HepG2 (cell line): ENCODE measurements around the gene MAST1. TPM values are rescaled to one million over a fixed set of nuclear protein-coding genes. Genes with fewer than 3 reads are reported as not detected.

Experiments used
- ASH2L ChIP-seq: fragments of 300-600, 200-600 bp; sonication (generic); IDR thresholded peaks from 2 replicates; pipeline ENCODE4 v1.7.0; 2017; ENCODE audit warnings: low read depth, mild to moderate bottlenecking, moderate library complexity, mixed read lengths, low read length; ENCODE audit not compliant: insufficient read length
- ATF2 ChIP-seq: sonication (generic); formaldehyde crosslinking; IDR thresholded peaks from 2 replicates; pipeline ENCODE4 v1.4.0; 2020; ENCODE audit warnings: missing genetic modification reagents
- ATM ChIP-seq: fragments of 450-650 bp; IDR thresholded peaks from 2 replicates; pipeline ENCODE4 v1.7.1; 2017; ENCODE audit warnings: mild to moderate bottlenecking, borderline replicate concordance
- CERS6 ChIP-seq: sonication (generic); formaldehyde crosslinking; IDR thresholded peaks from 2 replicates; pipeline ENCODE4 v1.5.0; 2020; ENCODE audit warnings: missing genetic modification reagents
- HNRNPUL1 ChIP-seq: fragments of 200-400 bp; formaldehyde crosslinking; IDR thresholded peaks from 2 replicates; pipeline ENCODE4 v1.6.1; 2017; ENCODE audit warnings: low read depth, mild to moderate bottlenecking, low read length, moderate library complexity
- HOXD1 ChIP-seq: sonication (generic); formaldehyde crosslinking; IDR thresholded peaks from 2 replicates; pipeline ENCODE4 v1.5.0; 2020; ENCODE audit warnings: missing genetic modification reagents
- MED13 ChIP-seq: sonication (generic); formaldehyde crosslinking; IDR thresholded peaks from 2 replicates; pipeline ENCODE4 v1.5.0; 2020; ENCODE audit warnings: missing genetic modification reagents
- MYPOP ChIP-seq: sonication (generic); formaldehyde crosslinking; IDR thresholded peaks from 2 replicates; pipeline ENCODE4 v1.8.1; 2023; ENCODE audit warnings: mild to moderate bottlenecking, moderate library complexity, missing genetic modification reagents
- NR0B2 ChIP-seq: sonication (generic); formaldehyde crosslinking; IDR thresholded peaks from 2 replicates; pipeline ENCODE4 v1.4.0; 2020; ENCODE audit warnings: mild to moderate bottlenecking, missing genetic modification reagents
- PATZ1 ChIP-seq: sonication (generic); formaldehyde crosslinking; IDR thresholded peaks from 2 replicates; pipeline ENCODE4 v1.4.0; 2020; ENCODE audit warnings: missing genetic modification reagents
- POLR2AphosphoS5 ChIP-seq: IDR thresholded peaks from 2 replicates; pipeline ENCODE4 v1.6.1; 2012; ENCODE audit warnings: low read depth, low read length
- ZFX ChIP-seq: sonication (generic); formaldehyde crosslinking; IDR thresholded peaks from 2 replicates; pipeline ENCODE4 v1.4.0; 2020; ENCODE audit warnings: mild to moderate bottlenecking, low read depth, missing genetic modification reagents, moderate library complexity
- ZNF142 ChIP-seq: sonication (generic); formaldehyde crosslinking; IDR thresholded peaks from 2 replicates; pipeline ENCODE4 v1.4.0; 2020; ENCODE audit warnings: missing genetic modification reagents
- ZNF567 ChIP-seq: sonication (generic); formaldehyde crosslinking; IDR thresholded peaks from 2 replicates; pipeline ENCODE4 v1.8.1; 2023; ENCODE audit warnings: mild to moderate bottlenecking, missing genetic modification reagents, borderline replicate concordance
- ZNF615 ChIP-seq: sonication (generic); formaldehyde crosslinking; IDR thresholded peaks from 2 replicates; pipeline ENCODE4 v1.5.0; 2020; ENCODE audit warnings: mild to moderate bottlenecking, missing genetic modification reagents, borderline replicate concordance
- polyA plus RNA-seq, 8 experiments: library from polyadenylated mRNA; depleted of rRNA in 3 of 8; stranded (reverse) in 7 of 8; unstranded in 1 of 8; fragments of >200 nt; fragmentation: Illumina TruSeq in 4 of 8; extraction: Trizol in 4 of 8; gene quantifications; 2 replicates each; pipeline versions ENCODE4 v1.2.1 to v1.2.3, GENCODE V29; 2011 to 2016; ENCODE audit warnings: low read depth in 4 of 8, missing spikeins in 1 of 8, mixed read lengths in 1 of 8; ENCODE audit not compliant: insufficient read depth in 1 of 8
- total RNA-seq, 5 experiments: library from RNA; depleted of rRNA; stranded (reverse); fragments of >200 nt; fragmentation: Illumina TruSeq; extraction: Trizol; gene quantifications; 2 replicates each; pipeline ENCODE4 v1.2.3, GENCODE V29; 2016; ENCODE audit warnings: low read depth in 1 of 5

MAST1 gene
- total and polyA plus RNA-seq, 2 of the 13 experiments (the other 11 are each of a cell fraction or from before 2014, with no cell fraction given), result 0.73 to 4.7 TPM

GRCh38 chr19:12792051-12792852, 46.1 kb upstream of the MAST1 start (continued):
- TF ChIP-seq PATZ1 (peak; percentile 49), MYPOP (peak; percentile 71; the same call in 1 of the 2 replicates), CERS6 (CRISPR knock-in tag) (no peak; the same call in 1 of the 2 replicates), HNRNPUL1 (no peak), NR0B2 (peak; percentile 90), HOXD1 (no peak), ZNF567 (CRISPR knock-in tag) (no peak), POLR2AphosphoS5 (0 out of 2 replicates have a peak, but pooled peaks have one; percentile 41), ZFX (CRISPR knock-in tag) (peak; percentile 72), ASH2L (no peak), ATM (no peak), ZNF142 (CRISPR knock-in tag) (no peak; the same call in 1 of the 2 replicates), MED13 (no peak), ATF2 (no peak), ZNF615 (CRISPR knock-in tag) (no peak)
